GM19238 (cell line): ENCODE data around the gene PRSS35.
"Not testable (repeated sequence)": the region's sequence is repeated elsewhere in the genome, so short reads cannot be mapped to it uniquely, and the experiment has no call there.

ENCODE experiments used
- DNase-seq: peaks from one replicate; pipeline ENCODE4 v3.0.0; 2011; ENCODE audit warnings: low spot score; ENCODE audit not compliant: insufficient read length

PRSS35 gene

GRCh38 chr6:83514866-83515466 lies 2.6 kb downstream of the PRSS35 start:
- DNase-seq: no peak

GRCh38 chr6:83517500-83517899 lies 5.2 kb downstream of the PRSS35 start:
- no peak for DNase-seq

GRCh38 chr6:83518816-83519480 lies 6.6 kb downstream of the PRSS35 start:
- no peak for DNase-seq

- peak; percentile 11 for DNase-seq
Measured at GRCh38 chr6:83536034-83536646, 23.8 kb downstream of the PRSS35 start.

GRCh38 chr6:83536647-83537589 lies 24.6 kb downstream of the PRSS35 start:
- no peak for DNase-seq

GRCh38 chr6:83539678-83540077 lies 27.3 kb downstream of the PRSS35 start:
- DNase-seq: no peak

- no peak for DNase-seq
Measured at GRCh38 chr6:83546636-83547035, 34.3 kb downstream of the PRSS35 start.

GRCh38 chr6:83550482-83550881 lies 38.1 kb downstream of the PRSS35 start:
- not testable (repeated sequence) for DNase-seq

GRCh38 chr6:83551748-83552147 lies 39.4 kb downstream of the PRSS35 start:
- DNase-seq: not testable (repeated sequence)

GRCh38 chr6:83556871-83557270 lies 44.5 kb downstream of the PRSS35 start:
- DNase-seq: no peak

GRCh38 chr6:83558975-83559374 lies 46.6 kb downstream of the PRSS35 start:
- DNase-seq: no peak

GRCh38 chr6:83571663-83572185 lies 59.4 kb downstream of the PRSS35 start:
- not testable (repeated sequence) for DNase-seq

- DNase-seq: no peak
Measured at GRCh38 chr6:83574783-83575182, 62.4 kb downstream of the PRSS35 start.
